Activated CD8-positive, alpha-beta T cell treated with anti-CD3 and anti-CD28 coated beads, Interleukin-2, amount 10 ng/mL, durations not matched to agents 7 days and 5 days (primary cell): Measurements from ENCODE around the gene TLCD5. TPM values are rescaled to one million over a fixed set of nuclear protein-coding genes. Genes with fewer than 3 reads are reported as not detected.

Source experiments
- ATAC-seq: fragments of 150-1000 bp; cut with Tn5 transposase; one replicate; pipeline ENCODE4 v1.10.0; 2021; ENCODE audit warnings: moderate library complexity
- CTCF ChIA-PET: fragments of 350-600 bp; sonication (Branson Sonifier 250); formaldehyde crosslinking; loops from one replicate; lab custom pipeline; 2021; ENCODE audit warnings: antibody characterized with exemption; lab: Charles Lee
- POLR2A ChIA-PET: fragments of 350-600 bp; sonication (Branson Sonifier 250); formaldehyde crosslinking; loops from one replicate; lab custom pipeline; 2021; ENCODE audit warnings: antibody characterized with exemption; lab: Charles Lee
- DNase-seq: peaks from one replicate; pipeline ENCODE4 v3.0.0-alpha.2; 2020
- H3K27ac Mint-ChIP-seq: one replicate; pipeline ENCODE4 v1.8.0; 2021; ENCODE audit warnings: mild to moderate bottlenecking, mixed read lengths
- H3K27me3 Mint-ChIP-seq: one replicate; pipeline ENCODE4 v1.8.0; 2021; ENCODE audit warnings: low read depth, mixed read lengths
- H3K36me3 Mint-ChIP-seq: one replicate; pipeline ENCODE4 v1.8.0; 2021; ENCODE audit warnings: low read depth, mixed read lengths
- H3K4me1 Mint-ChIP-seq: one replicate; pipeline ENCODE4 v1.8.0; 2021; ENCODE audit warnings: low read depth, mixed read lengths
- H3K4me3 Mint-ChIP-seq: one replicate; pipeline ENCODE4 v1.8.0; 2021; ENCODE audit warnings: mild to moderate bottlenecking, mixed read lengths
- H3K9me3 Mint-ChIP-seq: one replicate; pipeline ENCODE4 v1.8.0; 2022; ENCODE audit warnings: mixed read lengths; ENCODE audit not compliant: insufficient read depth
- total RNA-seq, 2 experiments: library from RNA; stranded (reverse); gene quantifications; one replicate each; pipeline ENCODE4 v1.2.3, GENCODE V29; 2021

The TLCD5 gene
- total RNA-seq, 2 experiments from 2014 or later: 0.08 TPM

DNA sequence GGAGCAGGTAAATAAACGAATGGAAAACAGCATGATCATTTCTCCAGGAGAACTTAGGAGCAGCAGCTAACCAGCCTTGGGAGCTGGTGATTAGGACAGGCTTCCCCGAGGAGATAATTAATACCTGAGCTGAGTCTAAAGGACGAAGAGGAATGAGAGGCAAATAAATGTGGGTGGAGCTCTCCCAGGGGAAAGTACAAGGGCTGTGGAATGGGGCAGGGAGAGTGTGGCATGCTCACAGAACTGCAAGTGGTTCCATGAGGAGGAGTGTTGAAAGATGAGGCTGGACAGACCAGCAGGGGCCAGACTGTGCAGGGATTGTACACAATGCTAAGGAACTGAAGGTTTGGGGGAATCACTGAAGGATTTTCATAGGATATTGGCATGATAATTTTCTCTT, 14.2 kb upstream of the TLCD5 start:
- DNase-seq: no peak
- no peaks in the 10 kb centered on the region for H3K4me1 Mint-ChIP-seq
- ChIA-PET CTCF (no interaction called here), POLR2A (interaction anchor here (1.1 kb wide), 1 partner anchor 714 kb away, joined by 3 read pairs; no protein-coding TSS in a partner anchor)
- no peaks in the 10 kb centered on the region for H3K36me3 Mint-ChIP-seq
- ATAC-seq: no peak
- H3K9me3 Mint-ChIP-seq: no peaks in the 10 kb centered on the region
- H3K4me3 Mint-ChIP-seq: no peak overlapping the region
- no peak overlapping the region for H3K27ac Mint-ChIP-seq
- peaks cover 11% of the 10 kb centered on the region for H3K27me3 Mint-ChIP-seq

DNA sequence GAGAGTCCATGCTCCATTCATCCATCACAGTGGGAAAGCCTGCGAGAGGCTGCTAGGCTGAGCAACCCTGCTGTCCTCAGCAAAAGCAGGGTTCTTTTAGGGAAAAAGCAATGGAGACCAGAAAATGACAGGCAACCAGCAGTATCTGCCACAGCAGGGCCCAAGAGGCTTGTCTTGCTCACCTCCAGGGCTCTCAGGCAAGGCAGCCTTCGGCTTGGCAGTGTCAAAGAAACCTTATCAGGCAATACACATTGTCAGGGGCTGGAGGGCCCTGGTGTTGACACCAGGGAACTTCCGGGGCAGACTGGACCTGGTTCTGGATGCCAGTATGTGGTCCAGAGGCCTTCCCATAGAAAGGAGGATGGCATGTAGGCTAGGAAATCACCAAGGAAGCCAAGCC, 10.2 kb upstream of the TLCD5 start:
- no peaks in the 10 kb centered on the region for H3K9me3 Mint-ChIP-seq
- H3K27me3 Mint-ChIP-seq: peaks cover 27% of the 10 kb centered on the region
- no peak overlapping the region for H3K4me3 Mint-ChIP-seq
- no peak overlapping the region for H3K27ac Mint-ChIP-seq
- no peak for ATAC-seq
- ChIA-PET POLR2A (no interaction called here), CTCF (interaction anchor here (2.2 kb wide), 1 partner anchor 12 kb away, joined by 9 read pairs; no protein-coding TSS in a partner anchor)
- H3K4me1 Mint-ChIP-seq: no peaks in the 10 kb centered on the region
- no peaks in the 10 kb centered on the region for H3K36me3 Mint-ChIP-seq
- DNase-seq: no peak

DNA sequence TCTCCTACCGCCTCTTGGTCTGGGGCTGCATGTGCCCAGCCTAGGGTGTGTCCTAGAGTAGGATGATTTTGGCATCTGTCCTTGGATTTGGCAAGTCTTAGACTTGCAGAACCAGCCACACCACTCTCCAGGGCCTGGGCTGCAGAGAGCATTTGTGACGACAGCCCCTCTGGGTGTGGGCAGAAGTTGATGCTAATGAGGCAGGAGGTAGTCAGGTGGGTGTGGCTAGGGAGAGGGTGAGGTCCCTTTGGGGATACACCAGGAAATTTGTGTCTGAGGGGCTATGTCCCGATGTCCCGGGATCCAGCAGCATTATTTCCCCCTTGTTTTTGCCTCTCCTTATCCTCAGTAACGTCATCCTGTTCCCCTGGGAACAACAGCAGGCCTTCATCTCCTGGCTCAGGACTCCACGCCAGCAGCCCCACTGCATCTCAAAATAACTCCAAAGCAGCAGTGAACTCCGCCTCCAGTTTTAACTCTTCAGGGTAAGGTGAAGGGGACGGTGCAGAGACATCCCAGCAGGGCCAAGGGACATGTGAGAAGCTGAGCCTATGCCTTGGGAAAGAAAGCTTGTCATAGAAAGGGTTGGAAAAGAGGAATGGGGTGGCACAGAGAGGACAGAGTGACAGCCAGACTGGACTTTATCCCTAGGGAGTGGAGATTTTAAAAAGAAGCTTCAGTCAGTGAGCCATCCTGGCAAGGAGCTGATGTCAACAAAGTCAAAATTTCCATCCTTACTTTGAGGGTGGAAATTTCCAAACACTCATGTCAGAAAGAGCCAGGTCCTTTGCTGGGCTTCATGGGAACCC, 8.0 kb upstream of the TLCD5 start:
- CTCF ChIA-PET: interaction anchor here (1.3 to 1.6 kb wide), 2 partner anchors 14 to 17 kb away, joined by 3 to 10 read pairs; no protein-coding TSS in a partner anchor
- DNase-seq (no peak), ATAC-seq (no peak)
- POLR2A ChIA-PET: no interaction called here
- H3K27me3 Mint-ChIP-seq: peaks cover 36% of the 10 kb centered on the region
- no peaks in the 10 kb centered on the region for H3K4me1 Mint-ChIP-seq
- H3K27ac Mint-ChIP-seq: no peak overlapping the region
- H3K36me3 Mint-ChIP-seq: no peaks in the 10 kb centered on the region
- H3K4me3 Mint-ChIP-seq: no peak overlapping the region
- H3K9me3 Mint-ChIP-seq: no peaks in the 10 kb centered on the region

DNA sequence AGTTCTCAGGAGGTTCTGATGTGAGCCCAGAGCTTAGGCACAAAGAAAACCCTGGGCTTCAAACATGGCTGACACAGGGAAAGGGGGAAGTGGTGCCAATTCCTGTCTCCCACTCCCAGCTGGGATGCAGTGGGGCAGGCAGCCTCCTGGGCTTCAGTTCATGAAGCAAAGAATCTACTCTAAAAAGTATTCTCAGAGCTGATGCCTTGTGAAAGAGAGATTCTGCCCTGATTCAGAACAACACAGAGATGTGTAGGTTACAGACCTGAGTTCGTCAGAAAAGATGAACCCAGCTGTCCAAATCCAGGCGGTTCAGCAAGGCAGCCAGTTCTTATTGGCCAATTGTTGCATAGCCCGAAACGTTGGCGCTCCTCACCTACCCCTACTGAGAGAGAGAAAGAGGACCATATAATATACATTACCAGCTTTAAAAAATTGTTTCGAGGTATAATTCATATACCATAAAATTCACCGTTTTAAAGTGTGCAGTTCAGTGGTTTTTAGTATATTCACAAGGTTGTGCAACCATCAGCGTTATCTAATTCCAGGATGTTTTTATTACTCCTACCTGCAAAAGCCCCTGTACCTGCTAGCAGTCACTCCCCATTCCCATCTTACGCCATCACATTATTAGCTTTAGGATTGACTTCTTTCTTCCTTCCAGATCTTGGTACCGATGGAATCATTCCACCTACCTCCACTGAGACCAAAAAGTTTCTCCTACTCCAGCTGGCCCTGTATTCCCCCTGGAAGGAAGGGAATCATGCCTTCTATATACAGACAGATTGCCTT, 7.2 kb upstream of the TLCD5 start:
- ChIA-PET CTCF (interaction anchor here (1.2 to 1.6 kb wide), 3 partner anchors 8 to 18 kb away, joined by 3 to 10 read pairs (median 5); no protein-coding TSS in a partner anchor), POLR2A (no interaction called here)
- ATAC-seq (no peak), DNase-seq (no peak)
- Mint-ChIP-seq H3K27ac (no peak overlapping the region), H3K4me3 (no peak overlapping the region), H3K9me3 (no peaks in the 10 kb centered on the region), H3K27me3 (peaks cover 36% of the 10 kb centered on the region), H3K4me1 (no peaks in the 10 kb centered on the region), H3K36me3 (no peaks in the 10 kb centered on the region)

DNA sequence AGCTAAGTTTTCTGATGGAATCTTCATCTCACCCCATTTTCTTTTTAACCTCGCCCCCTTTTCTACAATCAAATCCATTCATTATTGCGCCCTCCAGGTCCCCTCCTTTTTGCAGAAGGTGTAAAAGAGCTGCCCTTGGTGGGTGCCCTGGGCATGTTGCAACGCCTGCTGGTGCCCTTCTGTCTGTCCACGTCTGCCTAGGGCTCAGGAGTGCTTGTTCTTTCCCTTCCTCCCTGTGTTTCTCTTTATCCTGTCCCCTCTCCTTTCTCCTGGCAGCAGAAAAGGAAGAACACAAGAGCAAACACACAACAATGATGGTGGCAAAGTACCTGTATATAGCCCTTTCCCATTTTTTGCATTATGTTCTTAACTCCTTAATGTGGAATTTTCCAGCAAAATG, 6.2 kb upstream of the TLCD5 start:
- DNase-seq (no peak), ATAC-seq (no peak)
- H3K36me3 Mint-ChIP-seq: no peaks in the 10 kb centered on the region
- H3K27ac Mint-ChIP-seq: no peak overlapping the region
- no peak overlapping the region for H3K4me3 Mint-ChIP-seq
- no peaks in the 10 kb centered on the region for H3K9me3 Mint-ChIP-seq
- POLR2A ChIA-PET: no interaction called here
- CTCF ChIA-PET: interaction anchor here (1.2 kb wide), 1 partner anchor 9 kb away, joined by 5 read pairs; no protein-coding TSS in a partner anchor
- H3K4me1 Mint-ChIP-seq: no peaks in the 10 kb centered on the region
- peaks cover 44% of the 10 kb centered on the region for H3K27me3 Mint-ChIP-seq

DNA sequence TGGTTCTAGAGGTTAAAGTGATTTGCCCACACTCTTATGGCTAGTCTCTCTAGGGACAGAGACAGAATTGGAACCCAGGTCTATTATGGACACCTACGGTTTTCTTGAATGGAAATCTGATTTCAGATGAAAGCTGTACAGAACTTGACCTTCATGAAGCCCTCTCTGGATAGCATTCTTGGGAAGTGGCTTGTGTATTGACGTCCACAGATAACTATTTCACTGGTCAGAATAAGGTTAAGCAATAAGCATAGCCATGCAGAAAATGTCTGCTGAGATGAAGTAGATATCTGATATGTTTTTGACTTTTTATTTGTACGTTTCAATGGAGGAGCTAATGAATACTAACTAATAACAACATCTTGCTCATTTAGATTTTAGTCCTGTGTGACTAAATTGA, 1.1 kb downstream of the TLCD5 start:
- no peaks in the 10 kb centered on the region for H3K9me3 Mint-ChIP-seq
- ChIA-PET POLR2A (no interaction called here), CTCF (interaction anchor here (0.7 to 1.6 kb wide), 5 partner anchors 9 to 185 kb away, joined by 3 to 8 read pairs (median 3); partner anchors contain the start of genes ARHGEF12 and GRIK4)
- H3K27ac Mint-ChIP-seq: no peak overlapping the region
- peaks cover 22% of the 10 kb centered on the region for H3K4me1 Mint-ChIP-seq
- ATAC-seq (no peak), DNase-seq (no peak)
- peak overlapping the region; percentile 10 for H3K4me3 Mint-ChIP-seq
- peaks cover 61% of the 10 kb centered on the region for H3K27me3 Mint-ChIP-seq
- no peaks in the 10 kb centered on the region for H3K36me3 Mint-ChIP-seq

DNA sequence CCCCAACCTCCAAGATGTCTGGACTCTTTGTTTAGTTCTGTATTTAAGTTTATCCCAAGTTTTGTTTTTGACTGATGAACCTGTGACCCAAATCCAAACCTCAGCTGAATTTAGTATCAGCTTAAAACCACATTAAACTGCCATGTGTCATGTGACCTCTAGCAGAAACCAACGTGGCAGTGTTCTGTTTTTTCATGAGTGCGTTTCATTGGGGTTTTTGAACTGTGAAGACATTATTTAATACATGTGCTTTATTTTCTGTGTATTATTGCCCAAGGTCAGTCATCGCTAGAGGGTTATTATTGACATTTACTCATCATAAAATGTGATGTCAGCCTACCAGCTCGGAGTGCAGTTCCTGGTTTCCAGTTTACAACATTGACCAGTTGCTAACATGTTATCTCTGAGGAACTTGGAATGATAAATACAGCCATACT, 1.8 kb downstream of the TLCD5 start:
- Mint-ChIP-seq H3K27ac (no peak overlapping the region), H3K4me1 (peaks cover 22% of the 10 kb centered on the region), H3K27me3 (peaks cover 66% of the 10 kb centered on the region), H3K9me3 (no peaks in the 10 kb centered on the region), H3K4me3 (no peak overlapping the region), H3K36me3 (no peaks in the 10 kb centered on the region)
- ChIA-PET POLR2A (no interaction called here), CTCF (interaction anchor here (0.7 to 1.6 kb wide), 5 partner anchors 8 to 185 kb away, joined by 3 to 8 read pairs (median 3); partner anchors contain the start of genes ARHGEF12 and GRIK4)
- ATAC-seq (no peak), DNase-seq (no peak)

DNA sequence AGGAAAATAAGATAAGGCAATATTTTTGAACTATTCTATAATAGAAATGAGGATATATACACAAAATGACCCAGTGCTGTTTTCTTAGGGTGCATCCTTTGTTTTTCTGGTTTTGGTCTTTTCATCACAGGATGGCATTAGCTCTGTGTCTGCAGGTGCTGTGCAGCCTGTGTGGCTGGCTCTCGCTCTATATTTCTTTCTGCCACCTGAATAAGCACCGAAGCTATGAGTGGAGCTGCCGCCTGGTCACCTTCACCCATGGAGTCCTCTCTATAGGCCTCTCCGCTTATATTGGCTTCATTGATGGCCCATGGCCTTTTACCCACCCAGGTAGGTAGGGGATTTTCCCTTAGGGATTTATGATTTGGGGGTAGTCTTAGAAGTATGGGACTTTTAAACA, 2.2 kb downstream of the TLCD5 start:
- ATAC-seq: no peak
- peaks cover 22% of the 10 kb centered on the region for H3K4me1 Mint-ChIP-seq
- H3K9me3 Mint-ChIP-seq: no peaks in the 10 kb centered on the region
- peaks cover 64% of the 10 kb centered on the region for H3K27me3 Mint-ChIP-seq
- CTCF ChIA-PET: interaction anchor here (1.0 to 1.6 kb wide), 2 partner anchors 9 to 184 kb away, joined by 3 read pairs; partner anchors contain the start of genes ARHGEF12 and GRIK4
- DNase-seq: no peak
- POLR2A ChIA-PET: no interaction called here
- H3K27ac Mint-ChIP-seq: no peak overlapping the region
- no peaks in the 10 kb centered on the region for H3K36me3 Mint-ChIP-seq
- no peak overlapping the region for H3K4me3 Mint-ChIP-seq

DNA sequence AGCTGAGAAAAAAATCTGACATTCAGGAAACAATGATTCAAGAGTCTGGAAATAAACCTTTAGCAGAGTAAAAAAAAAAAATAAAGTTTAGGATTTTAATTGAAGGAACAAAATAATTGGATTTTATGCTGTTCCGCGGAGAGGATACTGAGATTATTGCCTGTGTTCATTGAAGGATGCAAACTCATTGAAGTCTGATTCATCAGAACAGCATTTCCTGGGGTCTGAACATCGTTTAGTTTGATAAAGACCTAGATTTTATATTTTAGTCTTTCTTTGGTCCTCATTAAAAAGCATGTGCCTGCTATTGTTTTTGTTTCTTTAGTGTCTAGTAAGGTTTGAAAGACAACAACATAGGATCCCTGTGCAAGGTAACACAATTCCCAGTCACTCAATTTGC, 4.5 kb downstream of the TLCD5 start:
- Mint-ChIP-seq H3K27ac (no peak overlapping the region), H3K27me3 (peaks cover 56% of the 10 kb centered on the region), H3K9me3 (no peaks in the 10 kb centered on the region), H3K4me3 (no peak overlapping the region), H3K36me3 (no peaks in the 10 kb centered on the region), H3K4me1 (peaks cover 19% of the 10 kb centered on the region)
- ATAC-seq (no peak), DNase-seq (no peak)
- CTCF ChIA-PET: no interaction called here
- POLR2A ChIA-PET: no interaction called here

DNA sequence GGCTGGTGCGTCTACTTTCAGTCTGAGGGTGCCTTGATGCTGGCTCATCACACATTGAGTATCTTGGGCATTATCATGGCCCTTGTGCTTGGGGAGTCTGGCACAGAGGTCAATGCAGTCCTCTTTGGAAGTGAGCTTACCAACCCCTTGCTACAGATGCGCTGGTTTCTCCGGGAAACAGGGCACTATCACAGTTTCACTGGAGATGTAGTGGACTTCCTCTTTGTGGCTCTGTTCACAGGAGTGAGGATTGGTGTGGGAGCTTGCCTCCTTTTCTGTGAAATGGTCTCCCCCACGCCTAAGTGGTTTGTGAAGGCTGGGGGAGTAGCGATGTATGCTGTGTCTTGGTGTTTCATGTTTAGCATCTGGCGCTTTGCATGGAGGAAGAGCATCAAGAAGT, 4.9 kb downstream of the TLCD5 start:
- Mint-ChIP-seq H3K4me1 (peaks cover 19% of the 10 kb centered on the region), H3K27me3 (peaks cover 51% of the 10 kb centered on the region)
- CTCF ChIA-PET: no interaction called here

DNA sequence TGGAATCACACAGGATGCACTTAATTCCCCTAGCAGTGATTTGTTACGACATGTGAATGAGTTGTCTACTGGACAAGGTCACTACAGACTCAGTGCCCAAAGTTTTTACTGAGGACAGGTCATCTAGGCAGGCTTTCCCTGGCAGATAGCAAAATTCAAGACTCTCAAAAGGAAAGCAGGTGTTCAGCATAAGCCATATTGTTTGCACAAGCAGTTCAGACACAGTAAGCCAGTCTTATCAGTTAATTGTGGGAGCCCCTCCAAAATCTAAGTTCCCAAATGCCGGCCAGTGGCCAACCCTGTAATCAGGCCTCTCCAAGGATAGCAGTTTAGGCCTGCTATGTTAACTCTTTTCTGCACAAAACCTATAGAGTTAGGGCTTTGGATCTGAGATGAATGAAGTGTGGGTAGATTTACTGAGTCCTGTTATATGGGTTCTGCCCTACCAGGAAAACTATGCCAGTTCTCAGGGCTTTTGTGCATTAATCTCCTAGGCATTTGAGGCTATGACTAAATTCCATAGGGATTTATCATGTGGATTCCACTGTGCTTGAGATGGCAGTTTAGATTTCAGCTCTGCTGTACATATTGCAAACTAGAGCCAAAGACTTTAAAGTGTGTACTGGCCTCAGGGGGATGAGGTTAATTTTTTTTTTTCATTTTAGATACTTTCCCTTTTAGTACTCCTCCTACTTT, 6.3 kb downstream of the TLCD5 start:
- DNase-seq: no peak
- Mint-ChIP-seq H3K27me3 (peaks cover 44% of the 10 kb centered on the region), H3K36me3 (no peaks in the 10 kb centered on the region), H3K27ac (no peak overlapping the region), H3K4me1 (peaks cover 14% of the 10 kb centered on the region), H3K4me3 (no peak overlapping the region), H3K9me3 (no peaks in the 10 kb centered on the region)
- ChIA-PET CTCF (interaction anchor here (0.7 kb wide), 1 partner anchor 29 kb away, joined by 3 read pairs; no protein-coding TSS in a partner anchor), POLR2A (no interaction called here)
- ATAC-seq: no peak

More for the DNA sequence above, 4.9 kb downstream of the TLCD5 start:
- DNase-seq: no peak
- Mint-ChIP-seq H3K4me3 (no peak overlapping the region), H3K36me3 (no peaks in the 10 kb centered on the region), H3K9me3 (no peaks in the 10 kb centered on the region), H3K27ac (no peak overlapping the region)
- POLR2A ChIA-PET: no interaction called here
- ATAC-seq: no peak
